ENCODE measurements around the gene MLLT10.

GRCh38 chr10:21531164-21531563 lies 2.9 kb upstream of the MLLT10 start:
- no peak for TF ChIP-seq CTCF (IDR thresholded peaks at IDR 0.05)
- no peak for TF ChIP-seq EZH2phosphoT487 (IDR thresholded peaks at IDR 0.05)
- no peak for TF ChIP-seq EZH2 (IDR thresholded peaks at IDR 0.05)

Data from neural progenitor cell (in vitro differentiated cells).